Measurements from ENCODE around the gene PPARD. TPM values are rescaled to one million over a fixed set of nuclear protein-coding genes. Genes with fewer than 3 reads are reported as not detected.

Gene PPARD
- total and polyA plus RNA-seq, 2 of the 13 experiments (the other 11 are each of a cell fraction or from before 2014, with no cell fraction given) = 6.1 to 13.3 TPM

DNA sequence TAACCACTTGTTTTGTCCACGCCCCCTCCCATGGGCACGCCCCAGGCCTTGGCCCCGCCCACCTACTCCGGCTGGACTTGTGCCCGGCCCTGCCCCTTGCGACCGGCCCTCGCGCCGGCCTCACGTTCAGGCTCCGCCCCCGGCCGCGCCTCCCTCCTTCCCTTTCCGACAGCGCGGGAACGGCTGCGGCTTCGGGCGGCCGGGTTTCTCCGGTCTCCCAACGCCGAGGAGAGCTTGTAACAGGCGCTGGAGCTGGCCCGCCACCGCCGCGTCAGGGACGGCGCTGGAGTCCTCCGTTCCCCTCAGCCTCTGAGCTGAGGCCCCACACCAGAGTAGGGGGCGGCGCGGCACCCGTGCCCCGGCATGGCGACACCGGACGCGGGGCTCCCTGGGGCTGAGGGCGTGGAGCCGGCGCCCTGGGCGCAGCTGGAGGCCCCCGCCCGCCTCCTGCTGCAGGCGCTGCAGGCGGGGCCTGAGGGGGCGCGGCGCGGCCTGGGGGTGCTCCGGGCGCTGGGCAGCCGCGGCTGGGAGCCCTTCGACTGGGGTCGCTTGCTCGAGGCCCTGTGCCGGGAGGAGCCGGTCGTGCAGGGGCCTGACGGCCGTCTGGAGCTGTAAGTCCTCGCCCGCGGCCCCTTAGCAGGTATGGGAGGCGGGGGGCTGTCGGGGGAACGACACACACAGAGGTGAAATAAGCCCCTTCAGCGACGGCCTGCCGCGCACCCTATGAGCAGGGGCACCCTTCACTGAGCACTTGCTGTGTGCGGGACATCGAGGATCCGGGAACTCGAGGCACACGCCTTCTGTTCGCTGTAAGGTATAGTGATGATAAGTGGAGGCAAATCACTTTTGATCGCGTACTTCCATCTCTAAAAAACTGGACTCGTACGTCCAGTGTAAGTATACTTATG, 110.1 kb downstream of the PPARD start, which contains the start of gene FANCE (continued):
- TF ChIP-seq, protein P1, sequence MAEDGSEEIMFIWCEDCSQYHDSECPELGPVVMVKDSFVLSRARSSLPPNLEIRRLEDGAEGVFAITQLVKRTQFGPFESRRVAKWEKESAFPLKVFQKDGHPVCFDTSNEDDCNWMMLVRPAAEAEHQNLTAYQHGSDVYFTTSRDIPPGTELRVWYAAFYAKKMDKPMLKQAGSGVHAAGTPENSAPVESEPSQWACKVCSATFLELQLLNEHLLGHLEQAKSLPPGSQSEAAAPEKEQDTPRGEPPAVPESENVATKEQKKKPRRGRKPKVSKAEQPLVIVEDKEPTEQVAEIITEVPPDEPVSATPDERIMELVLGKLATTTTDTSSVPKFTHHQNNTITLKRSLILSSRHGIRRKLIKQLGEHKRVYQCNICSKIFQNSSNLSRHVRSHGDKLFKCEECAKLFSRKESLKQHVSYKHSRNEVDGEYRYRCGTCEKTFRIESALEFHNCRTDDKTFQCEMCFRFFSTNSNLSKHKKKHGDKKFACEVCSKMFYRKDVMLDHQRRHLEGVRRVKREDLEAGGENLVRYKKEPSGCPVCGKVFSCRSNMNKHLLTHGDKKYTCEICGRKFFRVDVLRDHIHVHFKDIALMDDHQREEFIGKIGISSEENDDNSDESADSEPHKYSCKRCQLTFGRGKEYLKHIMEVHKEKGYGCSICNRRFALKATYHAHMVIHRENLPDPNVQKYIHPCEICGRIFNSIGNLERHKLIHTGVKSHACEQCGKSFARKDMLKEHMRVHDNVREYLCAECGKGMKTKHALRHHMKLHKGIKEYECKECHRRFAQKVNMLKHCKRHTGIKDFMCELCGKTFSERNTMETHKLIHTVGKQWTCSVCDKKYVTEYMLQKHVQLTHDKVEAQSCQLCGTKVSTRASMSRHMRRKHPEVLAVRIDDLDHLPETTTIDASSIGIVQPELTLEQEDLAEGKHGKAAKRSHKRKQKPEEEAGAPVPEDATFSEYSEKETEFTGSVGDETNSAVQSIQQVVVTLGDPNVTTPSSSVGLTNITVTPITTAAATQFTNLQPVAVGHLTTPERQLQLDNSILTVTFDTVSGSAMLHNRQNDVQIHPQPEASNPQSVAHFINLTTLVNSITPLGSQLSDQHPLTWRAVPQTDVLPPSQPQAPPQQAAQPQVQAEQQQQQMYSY (CRISPR knock-in tag; IDR thresholded peaks at IDR 0.05) = peak; percentile 61; the same call in 1 of the 2 replicates
- no peak for TF ChIP-seq ZNF329 (CRISPR knock-in tag; IDR thresholded peaks at IDR 0.05; ENCODE audit: low read depth)
- TF ChIP-seq ZNF326 (CRISPR knock-in tag; IDR thresholded peaks at IDR 0.05; ENCODE audit: borderline replicate concordance) = no peak
- no peak for TF ChIP-seq ZNF10 (CRISPR knock-in tag; IDR thresholded peaks at IDR 0.05; ENCODE audit: borderline replicate concordance, low read depth)
- TF ChIP-seq ZNF557 (CRISPR knock-in tag; IDR thresholded peaks at IDR 0.05) = peak; percentile 86; the same call in 1 of the 2 replicates
- peak; percentile 39; the same call in 1 of the 2 replicates for TF ChIP-seq ZKSCAN8 (CRISPR knock-in tag; IDR thresholded peaks at IDR 0.05; ENCODE audit: borderline replicate concordance)
- TF ChIP-seq ZNF530 (CRISPR knock-in tag; IDR thresholded peaks at IDR 0.05; ENCODE audit: low read depth) = no peak
- TF ChIP-seq ZNF605 (CRISPR knock-in tag; IDR thresholded peaks at IDR 0.05) = no peak
- TF ChIP-seq ZNF672 (CRISPR knock-in tag; IDR thresholded peaks at IDR 0.05) = no peak
- no peak for TF ChIP-seq FOSL1 (CRISPR knock-in tag; IDR thresholded peaks at IDR 0.05; ENCODE audit: borderline replicate concordance)
- TF ChIP-seq CAMTA2 (CRISPR knock-in tag; IDR thresholded peaks at IDR 0.05; ENCODE audit: borderline replicate concordance) = no peak
- TF ChIP-seq ZNF253 (CRISPR knock-in tag; IDR thresholded peaks at IDR 0.05; ENCODE audit: borderline replicate concordance) = no peak
- TF ChIP-seq NFKBIZ (CRISPR knock-in tag; IDR thresholded peaks at IDR 0.05) = peak; percentile 68; the same call in 1 of the 2 replicates
- TF ChIP-seq EP300 (IDR thresholded peaks at IDR 0.05; ENCODE audit: low read depth in 2 of 2, low read length in 2 of 2) = no peak
- no peak for TF ChIP-seq EP300 (CRISPR knock-in tag; IDR thresholded peaks at IDR 0.05; ENCODE audit: borderline replicate concordance)
- TF ChIP-seq ZNF558 (CRISPR knock-in tag; IDR thresholded peaks at IDR 0.05; ENCODE audit: borderline replicate concordance) = no peak
- TF ChIP-seq MED8 (CRISPR knock-in tag; IDR thresholded peaks at IDR 0.05; ENCODE audit: insufficient replicate concordance) = peak; percentile 44
- TF ChIP-seq ZNF547 (CRISPR knock-in tag; IDR thresholded peaks at IDR 0.05) = peak; percentile 96; the same call in 1 of the 2 replicates
- TF ChIP-seq ZSCAN9 (CRISPR knock-in tag; IDR thresholded peaks at IDR 0.05; ENCODE audit: borderline replicate concordance) = peak; percentile 90
- no peak for TF ChIP-seq ZNF496 (CRISPR knock-in tag; IDR thresholded peaks at IDR 0.05; ENCODE audit: insufficient replicate concordance)
- TF ChIP-seq, protein P2, sequence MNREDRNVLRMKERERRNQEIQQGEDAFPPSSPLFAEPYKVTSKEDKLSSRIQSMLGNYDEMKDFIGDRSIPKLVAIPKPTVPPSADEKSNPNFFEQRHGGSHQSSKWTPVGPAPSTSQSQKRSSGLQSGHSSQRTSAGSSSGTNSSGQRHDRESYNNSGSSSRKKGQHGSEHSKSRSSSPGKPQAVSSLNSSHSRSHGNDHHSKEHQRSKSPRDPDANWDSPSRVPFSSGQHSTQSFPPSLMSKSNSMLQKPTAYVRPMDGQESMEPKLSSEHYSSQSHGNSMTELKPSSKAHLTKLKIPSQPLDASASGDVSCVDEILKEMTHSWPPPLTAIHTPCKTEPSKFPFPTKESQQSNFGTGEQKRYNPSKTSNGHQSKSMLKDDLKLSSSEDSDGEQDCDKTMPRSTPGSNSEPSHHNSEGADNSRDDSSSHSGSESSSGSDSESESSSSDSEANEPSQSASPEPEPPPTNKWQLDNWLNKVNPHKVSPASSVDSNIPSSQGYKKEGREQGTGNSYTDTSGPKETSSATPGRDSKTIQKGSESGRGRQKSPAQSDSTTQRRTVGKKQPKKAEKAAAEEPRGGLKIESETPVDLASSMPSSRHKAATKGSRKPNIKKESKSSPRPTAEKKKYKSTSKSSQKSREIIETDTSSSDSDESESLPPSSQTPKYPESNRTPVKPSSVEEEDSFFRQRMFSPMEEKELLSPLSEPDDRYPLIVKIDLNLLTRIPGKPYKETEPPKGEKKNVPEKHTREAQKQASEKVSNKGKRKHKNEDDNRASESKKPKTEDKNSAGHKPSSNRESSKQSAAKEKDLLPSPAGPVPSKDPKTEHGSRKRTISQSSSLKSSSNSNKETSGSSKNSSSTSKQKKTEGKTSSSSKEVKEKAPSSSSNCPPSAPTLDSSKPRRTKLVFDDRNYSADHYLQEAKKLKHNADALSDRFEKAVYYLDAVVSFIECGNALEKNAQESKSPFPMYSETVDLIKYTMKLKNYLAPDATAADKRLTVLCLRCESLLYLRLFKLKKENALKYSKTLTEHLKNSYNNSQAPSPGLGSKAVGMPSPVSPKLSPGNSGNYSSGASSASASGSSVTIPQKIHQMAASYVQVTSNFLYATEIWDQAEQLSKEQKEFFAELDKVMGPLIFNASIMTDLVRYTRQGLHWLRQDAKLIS (CRISPR knock-in tag; IDR thresholded peaks at IDR 0.05) = no peak

Measured in HepG2 (cell line).